Left hindlimb (tissue), 1 donor: Measurements from ENCODE around the gene ONECUT3.

ENCODE experiments used
- DNase-seq: peaks from one replicate; pipeline ENCODE4 v3.0.0-alpha.2; 2018

Gene ONECUT3

DNA sequence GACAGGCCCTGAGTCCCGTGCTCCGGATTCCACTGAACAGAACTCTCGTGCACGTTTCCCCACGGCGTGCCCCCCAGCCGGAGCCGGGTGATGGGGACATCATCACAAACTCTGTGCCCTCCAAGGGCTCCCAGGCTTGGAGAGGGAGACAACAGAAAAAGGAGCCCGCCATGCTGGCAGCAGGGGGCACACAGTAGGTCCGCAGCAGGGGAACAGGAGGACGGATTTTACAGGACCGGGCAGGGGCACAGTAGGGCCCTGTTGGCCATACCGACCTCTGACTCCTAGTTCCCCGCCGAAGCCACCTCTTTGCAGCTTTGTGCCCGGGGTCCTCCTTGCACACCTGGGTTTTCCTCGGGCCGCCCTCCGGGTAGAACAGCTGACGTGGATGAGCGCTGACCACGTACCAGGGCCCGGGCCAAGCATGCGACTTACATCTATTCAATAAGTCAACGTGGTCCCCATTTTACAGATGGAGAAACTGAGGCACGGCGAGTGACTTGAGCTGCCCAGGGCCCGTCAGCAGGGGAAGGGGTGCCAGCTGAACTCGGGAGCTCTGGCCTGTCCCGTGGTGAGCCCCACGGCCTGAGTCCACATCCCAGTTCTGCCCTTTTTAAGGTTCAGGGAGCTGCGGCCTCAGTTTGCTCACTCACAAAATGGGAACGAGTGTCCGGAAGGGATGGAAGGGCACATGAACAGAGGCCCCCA lies 10.2 kb upstream of the ONECUT3 start:
- no peak for DNase-seq

DNA sequence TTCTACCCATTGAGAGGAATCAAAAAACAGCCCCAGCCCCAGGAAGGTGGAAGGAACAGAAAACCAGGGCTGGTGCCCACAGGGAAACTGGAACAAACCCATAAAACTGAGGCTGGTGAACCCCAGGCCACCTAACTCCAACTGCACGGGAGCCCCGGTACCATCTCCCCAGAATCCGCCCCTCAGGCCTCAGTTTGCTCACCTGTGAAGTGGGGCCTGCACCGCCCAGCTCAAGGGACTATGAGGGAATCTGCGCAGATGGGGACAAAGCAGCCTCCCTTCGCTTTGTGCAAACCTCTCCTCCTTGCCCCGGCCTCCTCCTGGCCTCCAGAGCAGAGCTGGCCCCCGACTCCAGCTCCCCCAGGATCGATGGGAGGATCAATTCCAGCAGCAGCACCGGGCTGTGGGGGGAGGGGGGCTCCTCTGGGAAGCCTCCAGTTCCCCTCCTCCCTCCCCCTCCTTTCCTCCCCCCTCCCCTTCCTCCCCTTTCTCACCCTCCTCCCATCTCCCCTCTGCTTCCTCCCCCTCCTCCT lies 9.1 kb upstream of the ONECUT3 start:
- DNase-seq, result no peak

DNA sequence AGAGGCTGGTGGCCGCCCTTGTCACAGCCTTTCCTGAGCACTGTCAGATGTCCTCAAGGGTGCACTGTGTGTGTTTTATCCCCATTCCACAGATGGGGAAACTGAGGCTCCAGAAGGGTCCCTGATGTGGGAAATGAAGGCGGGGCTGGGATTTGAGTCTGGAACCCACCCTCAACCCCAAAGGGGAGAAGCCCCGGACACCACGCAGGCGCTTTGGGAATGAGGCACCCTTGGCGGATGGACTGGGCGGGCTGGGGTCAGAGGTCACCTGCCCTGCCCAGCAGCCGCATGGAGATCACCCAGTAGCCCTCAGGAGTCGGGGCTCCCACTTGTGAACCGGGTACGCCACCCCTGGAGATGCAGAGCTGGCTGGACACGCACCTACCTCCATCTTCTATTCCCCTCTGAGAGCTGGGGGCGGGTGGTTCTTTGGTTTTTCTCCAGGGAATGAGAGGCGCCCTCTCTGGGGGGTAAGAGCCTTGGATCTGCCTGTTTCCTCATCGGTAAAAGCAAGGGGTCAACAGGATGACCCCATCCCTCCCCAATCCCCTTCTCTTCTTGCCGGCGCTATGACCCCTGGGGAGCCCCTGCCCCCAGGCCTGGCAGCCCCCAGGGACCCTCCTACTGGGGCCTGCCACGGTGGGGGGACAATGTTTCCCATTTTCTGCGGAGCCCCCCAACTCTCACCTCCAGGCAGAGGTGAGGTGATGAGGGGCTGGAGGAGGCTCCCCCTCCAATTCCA lies 8.3 kb upstream of the ONECUT3 start:
- DNase-seq, result no peak

DNA sequence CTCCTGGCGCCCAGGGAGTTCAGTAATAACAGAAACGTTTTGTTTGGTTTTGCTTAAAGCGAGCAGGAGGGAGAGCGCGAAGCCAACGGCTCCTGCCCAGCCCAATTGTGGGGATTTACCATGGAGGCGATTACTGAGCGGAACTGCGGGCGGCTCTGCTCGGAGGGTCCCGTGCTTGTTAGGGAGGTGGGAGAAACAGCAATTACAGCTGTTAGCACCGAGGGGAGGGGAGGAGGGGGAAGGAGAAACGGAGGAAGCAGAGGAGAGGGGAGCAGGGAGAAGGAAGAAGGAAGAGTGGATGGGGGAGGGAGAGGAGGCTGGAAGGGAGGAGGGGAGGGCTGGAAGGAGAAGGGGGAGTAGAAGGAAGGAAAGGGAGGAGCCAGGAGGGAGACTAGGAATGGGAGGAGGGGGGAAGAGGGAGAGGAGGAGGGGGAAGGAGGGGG lies 7.7 kb upstream of the ONECUT3 start:
- no peak for DNase-seq

DNA sequence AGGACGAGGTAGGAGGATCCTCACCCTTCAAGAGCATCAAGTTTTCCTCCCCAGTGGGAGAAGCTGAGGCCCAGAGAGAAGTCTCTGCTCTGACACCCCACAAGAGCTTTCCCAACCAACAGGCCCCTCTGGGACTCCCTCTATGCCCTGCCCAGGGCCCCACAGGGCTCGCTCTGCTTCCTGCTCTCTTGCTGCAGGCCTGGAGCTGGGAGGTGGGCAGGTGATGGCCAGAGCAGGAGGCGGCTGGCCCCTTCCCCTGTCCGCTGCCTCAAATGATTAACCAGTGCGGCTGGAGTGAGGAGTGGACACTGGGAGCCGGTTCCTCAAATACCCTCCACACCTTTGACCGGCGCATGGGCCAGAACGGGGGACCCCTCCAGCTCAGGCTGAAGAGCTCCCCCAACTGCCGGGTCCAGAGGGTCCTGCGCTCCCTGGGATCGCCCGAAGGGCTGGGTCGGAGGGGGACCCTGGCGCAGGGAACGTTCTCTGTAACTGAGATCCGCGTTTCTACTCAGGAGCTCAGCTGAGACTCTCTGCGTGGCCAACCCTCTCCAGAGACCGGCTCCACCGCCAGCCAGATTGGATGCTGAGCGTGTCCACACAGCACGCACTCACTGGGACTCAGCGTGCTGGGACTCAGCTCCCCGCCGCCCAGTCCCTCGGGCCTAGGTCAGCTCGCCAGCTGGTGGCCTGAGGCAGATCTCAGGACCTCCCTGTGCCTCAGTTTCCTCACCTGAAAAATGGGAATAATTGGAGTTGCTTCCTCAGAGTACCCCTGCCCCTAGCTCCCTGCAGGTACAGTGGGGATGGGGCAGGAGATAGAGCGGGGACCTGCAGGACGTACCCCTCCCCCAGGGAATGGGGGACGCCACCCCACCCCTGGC lies 6.7 kb upstream of the ONECUT3 start:
- no peak for DNase-seq

DNA sequence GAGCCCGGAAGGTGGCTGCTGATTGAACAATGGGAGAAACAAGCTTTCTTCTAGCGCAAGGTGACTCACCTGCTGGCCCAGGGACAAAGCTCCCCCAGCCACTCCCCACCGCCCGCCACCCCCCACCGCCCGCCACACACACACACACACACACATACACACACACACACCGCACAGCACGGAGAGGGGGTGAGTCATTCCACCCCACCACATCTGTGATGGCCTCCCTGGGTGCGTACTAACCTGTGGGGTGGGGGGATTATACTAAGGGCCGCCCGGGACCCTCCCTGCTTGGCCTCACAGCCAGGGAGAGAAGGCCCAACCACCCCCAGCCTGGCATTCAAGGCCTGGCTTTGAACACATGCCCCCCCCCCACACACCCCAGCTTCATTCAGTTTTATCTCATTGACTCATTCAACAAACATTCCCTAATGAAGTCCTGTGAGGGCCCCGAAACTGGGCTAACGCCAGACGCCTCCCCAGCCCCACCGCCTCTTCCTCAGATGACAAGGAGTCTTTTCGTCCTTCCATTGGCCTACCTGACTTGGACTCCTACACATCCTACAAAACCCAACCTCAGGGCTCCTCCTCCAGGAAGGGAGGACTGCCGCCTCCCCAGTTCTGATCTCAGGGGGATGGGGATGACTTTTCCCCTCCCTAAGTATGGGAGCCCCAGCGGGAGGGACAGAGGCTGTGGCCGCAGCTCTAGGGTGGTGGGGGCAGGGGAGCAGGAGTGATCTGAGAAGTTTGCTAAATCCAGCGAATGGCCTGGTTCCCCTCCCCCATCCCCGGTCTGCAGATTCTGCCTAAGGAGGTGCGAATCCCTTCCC lies 5.8 kb upstream of the ONECUT3 start:
- no peak for DNase-seq

DNA sequence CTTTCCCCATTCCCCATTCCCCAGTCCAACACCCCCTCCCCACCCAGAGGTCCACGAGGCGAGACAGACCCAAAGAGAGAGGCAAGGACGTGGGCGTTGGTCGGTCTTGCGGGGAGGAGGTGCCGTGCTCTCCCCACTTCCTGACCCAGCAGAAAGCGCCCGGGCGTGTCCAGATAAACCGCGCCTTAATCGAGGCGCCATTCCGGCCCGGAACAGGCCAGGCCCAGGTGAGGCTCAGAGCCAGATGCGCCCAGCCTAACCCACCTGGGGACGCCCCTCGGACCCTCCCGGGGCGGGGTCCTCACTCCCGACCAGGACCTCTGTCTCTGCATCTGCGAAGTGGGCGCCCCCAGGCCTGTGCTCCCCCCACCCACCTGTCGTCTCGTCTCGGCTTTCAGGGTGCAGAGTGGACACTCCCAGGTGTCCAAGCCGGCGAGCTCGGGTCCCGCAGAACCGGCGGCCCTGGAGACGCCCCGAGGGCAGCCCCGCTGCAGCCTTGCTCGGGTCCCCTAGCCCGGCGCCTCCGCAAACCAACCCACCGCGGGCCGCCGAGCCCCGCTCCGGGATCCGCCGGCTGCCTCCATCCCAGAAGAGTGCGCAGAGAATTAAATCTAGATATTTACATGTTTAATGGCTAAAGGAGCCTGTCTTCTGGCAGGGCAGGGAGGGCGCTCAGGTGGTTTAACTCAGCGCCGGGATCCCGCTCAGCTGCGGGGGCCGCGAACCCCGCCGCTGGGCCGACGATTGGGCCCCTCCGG lies 5.0 kb upstream of the ONECUT3 start:
- no peak for DNase-seq

DNA sequence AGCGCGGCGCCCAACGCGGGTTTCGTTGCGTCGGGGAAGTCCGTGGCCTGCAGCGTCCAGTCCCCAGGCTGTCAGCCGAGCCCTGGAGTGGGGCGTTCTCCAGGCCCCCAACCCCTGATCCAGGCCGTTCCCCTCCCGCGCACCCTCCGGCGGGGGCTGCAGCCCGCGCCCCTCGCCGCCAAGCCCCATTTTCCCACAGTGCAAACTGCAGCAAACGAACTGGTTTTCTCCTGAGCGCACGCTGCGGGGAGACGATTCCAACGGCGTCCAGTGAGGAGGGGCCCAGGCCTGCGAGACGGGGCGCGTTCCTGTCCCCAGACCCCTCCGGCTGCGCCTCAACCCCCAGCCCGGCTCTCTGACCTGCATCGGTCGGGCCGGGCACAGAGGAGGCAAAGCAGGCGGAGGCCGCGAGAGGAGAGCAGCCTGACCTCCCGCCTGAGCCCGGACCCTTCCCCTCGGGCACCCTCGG lies 4.4 kb upstream of the ONECUT3 start:
- DNase-seq, result no peak

DNA sequence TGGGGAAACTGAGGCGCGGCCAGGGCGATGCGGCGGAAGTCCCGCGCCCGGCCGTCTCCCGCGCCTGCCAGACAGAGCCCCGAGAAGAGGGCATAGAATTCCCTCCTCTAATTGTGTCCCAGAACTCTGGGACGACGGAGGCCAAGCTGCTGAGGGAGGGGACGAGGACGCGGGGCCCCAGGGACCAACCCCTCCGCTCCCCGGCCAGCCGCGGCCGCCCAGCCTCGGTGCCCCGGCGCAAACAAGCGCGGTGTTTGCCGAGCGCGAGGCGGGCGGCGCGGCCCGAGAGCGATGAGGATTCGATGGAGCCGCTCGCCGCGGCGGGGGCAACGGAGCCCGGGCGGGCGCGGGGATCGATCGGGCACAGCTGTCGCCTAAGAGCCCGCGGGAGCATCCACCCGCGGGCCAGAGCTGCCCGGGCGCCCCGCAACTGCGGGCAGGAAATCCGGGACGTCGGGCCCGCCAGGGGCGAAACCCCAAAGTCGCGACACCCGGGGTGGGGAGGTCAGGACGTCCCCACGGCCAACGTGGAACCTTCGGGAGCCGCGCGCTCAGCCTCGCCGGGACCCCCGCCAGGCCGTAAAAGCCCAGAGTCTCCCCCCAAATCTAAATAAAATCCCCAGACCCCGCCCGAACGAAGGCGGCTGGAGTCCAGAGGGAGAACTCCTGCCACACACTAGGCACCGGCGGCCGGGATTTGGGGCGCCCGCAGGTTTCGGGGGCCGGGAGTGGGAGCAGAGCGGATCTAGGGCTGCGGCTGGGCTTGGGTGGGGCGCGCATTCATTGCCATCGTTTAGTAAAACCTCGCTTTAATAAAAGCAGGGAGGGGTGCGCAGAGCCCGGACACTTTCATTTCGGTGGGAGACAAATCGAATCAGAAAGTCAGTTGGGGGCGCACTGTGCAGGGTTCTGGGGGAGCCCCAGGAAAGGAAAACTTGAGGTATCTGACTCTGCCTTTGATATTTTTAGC lies 3.6 kb upstream of the ONECUT3 start:
- no peak for DNase-seq

DNA sequence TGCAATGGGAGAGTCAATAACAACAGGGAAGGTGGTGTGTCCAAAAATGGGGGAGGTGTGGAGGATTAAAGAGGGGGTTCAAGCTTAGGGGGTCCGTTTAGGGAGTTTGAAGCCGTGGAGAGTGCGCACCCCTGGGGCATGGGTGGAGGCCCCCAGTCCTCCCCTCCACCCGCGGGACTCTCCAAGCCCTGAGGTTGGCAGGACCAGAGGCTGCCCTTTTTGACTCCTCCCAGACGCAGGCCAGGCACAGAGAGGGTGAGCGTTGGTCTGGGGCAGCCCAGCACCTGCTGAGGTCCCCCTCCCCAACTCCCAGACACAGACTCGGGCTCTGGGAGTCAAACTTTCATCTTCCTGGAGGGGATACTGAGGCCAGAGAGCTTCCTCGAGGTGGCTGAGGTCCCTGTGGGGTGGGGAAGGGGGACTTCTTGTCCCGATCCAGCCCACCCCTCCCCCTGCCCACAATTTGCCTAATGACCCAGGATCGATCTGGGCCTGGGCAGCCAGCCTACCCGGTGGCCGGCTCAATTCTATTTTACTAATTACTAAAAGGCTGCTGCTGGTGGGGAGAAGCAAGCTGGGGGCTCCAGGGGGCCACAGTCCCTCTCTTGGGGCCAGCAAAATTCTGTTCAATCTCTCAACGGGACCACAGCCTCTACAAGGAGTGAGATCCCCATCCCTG lies 2.8 kb upstream of the ONECUT3 start:
- no peak for DNase-seq

DNA sequence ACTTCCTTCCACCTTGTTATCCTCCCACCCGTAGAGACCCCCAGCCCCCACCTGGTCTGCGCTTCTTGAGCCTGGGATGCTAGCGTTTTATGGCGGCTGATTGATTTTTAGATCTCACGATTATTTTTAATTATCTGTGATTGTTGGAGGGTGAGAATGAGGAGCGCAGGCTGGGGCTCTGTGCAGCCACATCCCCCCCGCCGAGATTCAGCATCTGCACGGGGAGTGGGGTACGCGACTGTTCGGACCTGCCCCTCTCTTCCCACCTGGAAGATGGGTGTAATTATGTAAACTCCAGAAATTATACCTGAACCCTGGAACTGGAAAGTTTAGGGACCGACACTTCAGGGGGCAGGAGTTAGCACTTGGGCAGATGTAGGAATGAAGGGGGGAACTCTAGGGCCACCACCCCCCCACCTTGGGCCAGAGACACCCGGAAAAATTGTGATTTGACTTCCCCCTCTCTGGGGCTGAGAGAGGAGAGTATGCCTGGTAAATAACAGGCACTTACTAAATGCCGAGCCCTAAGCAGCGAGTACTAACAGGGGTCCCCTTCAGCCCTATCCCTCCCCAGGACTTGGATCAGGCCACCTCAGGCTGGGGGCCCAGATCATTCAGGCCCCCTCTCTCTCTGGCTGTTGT lies 1.8 kb upstream of the ONECUT3 start:
- DNase-seq, result no peak

DNA sequence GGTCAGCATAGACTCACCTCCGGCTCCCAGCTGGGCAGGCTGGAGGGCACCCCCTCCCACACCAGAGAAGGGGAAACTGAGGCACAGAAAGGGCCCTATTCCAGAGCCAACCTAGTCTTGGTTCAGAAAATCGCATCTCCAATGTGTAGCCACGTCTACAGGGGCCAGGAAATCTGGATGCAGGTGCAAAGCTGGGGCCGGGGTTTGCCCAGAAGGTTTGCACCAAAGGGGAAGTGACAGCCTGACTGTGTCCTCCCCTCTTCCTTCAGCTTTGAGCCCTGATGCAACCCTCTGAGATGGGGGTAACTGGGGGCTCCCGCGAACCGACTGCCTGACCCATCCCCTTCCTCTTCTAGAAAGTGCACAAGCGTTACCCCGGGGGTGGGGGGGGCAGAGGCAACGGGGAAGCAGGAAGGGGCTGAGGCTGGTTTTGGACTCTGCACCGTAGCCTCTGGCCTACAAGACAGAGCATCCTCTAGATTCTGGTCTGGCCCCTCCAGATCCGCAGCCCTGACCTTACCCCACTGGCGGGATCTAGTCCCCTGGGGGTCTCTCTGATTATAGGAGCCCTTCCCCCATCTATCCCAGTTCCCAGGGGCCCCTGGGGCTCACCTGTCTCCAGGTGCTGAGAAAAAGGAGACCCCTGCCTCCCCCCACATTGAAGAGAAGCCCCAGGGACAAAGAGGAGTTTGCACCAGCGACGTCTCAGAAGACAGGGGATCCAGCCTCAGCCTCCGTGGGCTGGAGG lies 1.1 kb upstream of the ONECUT3 start:
- no peak for DNase-seq

DNA sequence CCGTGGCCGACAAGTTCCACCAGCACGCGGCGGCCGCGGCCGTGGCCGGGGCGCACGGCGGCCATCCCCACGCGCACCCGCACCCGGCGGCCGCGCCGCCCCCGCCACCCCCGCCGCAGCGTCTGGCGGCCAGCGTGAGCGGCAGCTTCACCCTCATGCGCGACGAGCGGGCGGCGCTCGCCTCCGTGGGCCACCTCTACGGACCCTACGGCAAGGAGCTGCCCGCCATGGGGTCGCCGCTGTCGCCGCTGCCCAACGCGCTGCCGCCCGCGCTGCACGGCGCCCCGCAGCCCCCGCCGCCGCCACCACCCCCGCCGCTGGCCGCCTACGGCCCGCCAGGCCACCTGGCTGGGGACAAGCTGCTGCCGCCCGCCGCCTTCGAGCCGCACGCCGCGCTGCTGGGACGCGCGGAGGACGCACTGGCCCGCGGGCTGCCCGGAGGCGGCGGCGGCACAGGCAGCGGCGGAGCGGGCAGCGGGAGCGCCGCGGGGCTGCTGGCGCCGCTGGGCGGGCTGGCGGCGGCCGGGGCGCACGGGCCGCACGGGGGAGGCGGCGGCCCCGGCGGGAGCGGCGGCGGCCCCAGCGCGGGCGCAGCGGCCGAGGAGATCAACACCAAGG lies 821 bp downstream of the ONECUT3 start:
- no peak for DNase-seq

DNA sequence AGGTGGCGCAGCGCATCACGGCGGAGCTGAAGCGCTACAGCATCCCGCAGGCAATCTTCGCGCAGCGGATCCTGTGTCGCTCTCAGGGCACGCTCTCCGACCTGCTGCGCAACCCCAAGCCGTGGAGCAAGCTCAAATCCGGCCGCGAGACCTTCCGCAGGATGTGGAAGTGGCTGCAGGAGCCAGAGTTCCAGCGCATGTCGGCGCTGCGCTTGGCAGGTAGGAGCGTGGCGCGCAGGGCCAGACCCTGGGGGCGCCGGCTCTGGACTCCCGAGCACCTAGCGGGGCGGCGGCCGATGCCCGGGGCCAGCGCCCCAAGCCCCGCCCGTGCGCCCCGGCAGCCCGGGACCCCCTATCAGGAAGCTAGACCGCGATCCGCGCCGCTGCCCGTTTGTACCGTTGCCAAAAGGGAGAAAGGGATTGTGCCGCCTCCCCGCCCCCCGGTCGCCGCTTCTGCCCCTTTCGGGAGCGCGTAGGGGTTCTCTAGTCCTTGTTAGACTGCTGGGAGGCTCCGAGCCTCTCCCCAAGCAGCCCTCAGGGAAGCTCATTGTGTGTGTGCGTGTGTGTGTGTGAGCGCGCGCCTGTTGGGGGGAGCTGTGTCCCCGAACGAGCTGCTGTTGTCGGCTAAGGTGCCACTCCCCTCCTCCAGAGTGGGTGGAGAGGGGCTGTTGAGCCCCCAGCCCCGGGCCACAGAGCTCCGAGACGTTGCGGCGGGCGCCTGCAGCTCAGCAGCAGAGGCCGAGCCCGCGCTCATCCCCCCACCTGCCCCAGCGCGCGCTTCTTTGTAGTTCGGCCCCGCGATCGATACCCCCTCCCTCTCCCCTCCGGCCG lies 1.5 kb downstream of the ONECUT3 start:
- no peak for DNase-seq

DNA sequence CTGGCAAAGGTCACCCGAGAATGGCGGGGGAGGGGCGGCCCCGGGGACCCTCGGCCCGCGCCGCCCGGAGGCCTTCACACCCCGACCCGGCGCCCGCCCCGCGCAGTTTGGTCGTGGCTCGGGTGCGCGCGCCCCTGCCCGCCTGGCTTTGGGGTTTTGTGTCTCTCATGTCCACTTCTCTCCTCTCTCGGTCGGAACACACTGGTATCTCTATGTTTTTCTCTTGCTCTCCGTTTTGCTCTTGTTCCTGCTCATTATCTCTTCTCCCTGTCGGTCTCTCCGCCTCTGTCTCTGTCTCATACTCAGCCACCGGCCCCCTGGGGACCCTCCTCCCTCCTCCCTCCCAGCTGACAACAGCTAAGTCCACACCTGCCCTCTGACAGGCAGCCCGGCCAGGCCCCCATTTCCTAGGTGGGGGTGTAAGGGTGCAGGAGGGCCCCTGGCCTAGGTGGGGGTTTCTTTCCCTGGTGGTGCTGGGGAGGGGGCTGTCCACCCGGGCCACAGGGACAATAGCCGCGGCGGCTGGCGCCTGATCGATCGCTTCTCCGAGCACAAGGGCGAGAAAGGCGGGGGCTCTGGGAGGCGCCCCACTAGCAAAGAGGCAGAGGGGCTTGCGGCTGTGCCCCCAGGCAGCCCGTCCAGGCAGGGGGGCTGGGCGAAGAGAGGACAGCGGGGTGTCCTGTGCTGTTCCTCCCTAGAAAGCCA lies 2.3 kb downstream of the ONECUT3 start:
- no peak for DNase-seq

DNA sequence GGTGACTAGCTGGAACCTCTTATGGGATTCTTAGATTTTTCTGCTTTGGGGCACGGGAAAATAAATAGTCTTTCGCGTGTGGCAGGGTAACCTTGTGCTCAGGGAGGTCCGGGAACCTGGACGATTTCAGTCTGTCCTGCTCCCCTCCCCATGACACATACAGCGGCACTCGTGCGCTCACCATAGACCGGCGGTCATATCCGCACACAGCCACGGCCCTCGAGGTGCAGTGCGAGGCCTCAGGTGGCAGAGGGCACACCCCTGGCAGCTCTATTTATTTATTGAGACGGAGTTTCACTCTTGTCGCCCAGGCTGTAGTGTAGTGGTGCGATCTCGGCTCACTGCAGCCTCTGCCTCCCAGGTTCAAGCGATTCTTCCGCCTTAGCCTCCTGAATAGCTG lies 3.0 kb downstream of the ONECUT3 start:
- no peak for DNase-seq
